CD4-positive, alpha-beta memory T cell (primary cell): ENCODE results near the gene AKR7A3. TPM values are rescaled to one million over a fixed set of nuclear protein-coding genes. Genes with fewer than 3 reads are reported as not detected.

Experiments used
- CTCF ChIA-PET: fragments of 350-600 bp; sonication (Branson Sonifier 250); formaldehyde crosslinking; loops from one replicate; lab custom pipeline; 2021; ENCODE audit warnings: inconsistent platforms; ENCODE audit not compliant: partially characterized antibody; lab: Charles Lee
- POLR2A ChIA-PET: fragments of 350-600 bp; sonication (Branson Sonifier 250); formaldehyde crosslinking; loops from one replicate; lab custom pipeline; 2021; ENCODE audit not compliant: partially characterized antibody; lab: Charles Lee
- DNase-seq, 5 donors: peaks; one replicate each; pipeline versions ENCODE4 v3.0.0 to v3.0.0-alpha.2; 2020 to 2022; ENCODE audit warnings: mixed read lengths in 1 of 5
- H3K27ac ChIP-seq: one replicate; pipeline ENCODE4 v1.7.0; 2013; ENCODE audit warnings: low read depth, low read length
- H3K27me3 ChIP-seq: 2 replicates; pipeline ENCODE4 v1.7.0; 2013; ENCODE audit warnings: mild to moderate bottlenecking, low read length, moderate library complexity; ENCODE audit not compliant: insufficient read depth
- H3K36me3 ChIP-seq: 2 replicates; pipeline ENCODE4 v1.7.0; 2013; ENCODE audit warnings: mild to moderate bottlenecking, low read length, moderate library complexity; ENCODE audit not compliant: insufficient read depth
- H3K4me1 ChIP-seq: 2 replicates; pipeline ENCODE4 v1.7.0; 2013; ENCODE audit warnings: mild to moderate bottlenecking, low read length, moderate library complexity; ENCODE audit not compliant: insufficient read depth
- H3K4me3 ChIP-seq, 2 donors: one replicate each; pipeline ENCODE4 v1.7.0; 2013; ENCODE audit warnings: low read length in 2 of 2, mild to moderate bottlenecking in 1 of 2
- H3K9me3 ChIP-seq, 2 donors: one replicate each; pipeline ENCODE4 v1.7.0; 2013; ENCODE audit warnings: low read length in 2 of 2, control low read depth in 1 of 2; ENCODE audit not compliant: control insufficient read depth in 1 of 2
- H3K27ac Mint-ChIP-seq, 7 donors: one replicate each; pipeline ENCODE4 v1.8.0; 2020 to 2021; ENCODE audit warnings: mixed read lengths in 7 of 7, mild to moderate bottlenecking in 6 of 7, inconsistent platforms in 3 of 7, moderate library complexity in 3 of 7
- H3K27me3 Mint-ChIP-seq, 2 donors: one replicate each; pipeline ENCODE4 v1.8.0; 2020 to 2021; ENCODE audit warnings: mixed read lengths in 2 of 2
- H3K36me3 Mint-ChIP-seq, 2 donors: one replicate each; pipeline ENCODE4 v1.8.0; 2020 to 2021; ENCODE audit warnings: mixed read lengths in 2 of 2, inconsistent platforms in 1 of 2, mild to moderate bottlenecking in 1 of 2
- H3K4me1 Mint-ChIP-seq, 4 donors: one replicate each; pipeline ENCODE4 v1.8.0; 2020 to 2021; ENCODE audit warnings: mixed read lengths in 4 of 4, mild to moderate bottlenecking in 1 of 4
- H3K4me3 Mint-ChIP-seq, 8 donors: one replicate each; pipeline ENCODE4 v1.8.0; 2020 to 2021; ENCODE audit warnings: mixed read lengths in 8 of 8, mild to moderate bottlenecking in 7 of 8, moderate library complexity in 6 of 8, inconsistent platforms in 3 of 8
- H3K9me3 Mint-ChIP-seq, 8 donors: one replicate each; pipeline ENCODE4 v1.8.0; 2020 to 2021; ENCODE audit warnings: mixed read lengths in 8 of 8, mild to moderate bottlenecking in 5 of 8, inconsistent platforms in 3 of 8, moderate library complexity in 1 of 8
- intact Hi-C: fragments of 100-400 bp; cut with micrococcal nuclease; formaldehyde crosslinking; loops from one replicate; pipeline ENCODE4 v1.15.1; 2023
- polyA plus RNA-seq, 2 donors: library from polyadenylated mRNA; unstranded; fragments of 300-500 nt; fragmentation: Illumina TruSeq; gene quantifications; one replicate each; pipeline ENCODE4 v1.2.3, GENCODE V29; 2021
- total RNA-seq, 2 experiments: library from RNA; stranded (reverse); gene quantifications; one replicate each; pipeline ENCODE4 v1.2.3, GENCODE V29; 2021

The AKR7A3 gene
- total and polyA plus RNA-seq, 4 experiments from 2014 or later: 0.86 to 1.1 TPM; not detected in 2

DNA sequence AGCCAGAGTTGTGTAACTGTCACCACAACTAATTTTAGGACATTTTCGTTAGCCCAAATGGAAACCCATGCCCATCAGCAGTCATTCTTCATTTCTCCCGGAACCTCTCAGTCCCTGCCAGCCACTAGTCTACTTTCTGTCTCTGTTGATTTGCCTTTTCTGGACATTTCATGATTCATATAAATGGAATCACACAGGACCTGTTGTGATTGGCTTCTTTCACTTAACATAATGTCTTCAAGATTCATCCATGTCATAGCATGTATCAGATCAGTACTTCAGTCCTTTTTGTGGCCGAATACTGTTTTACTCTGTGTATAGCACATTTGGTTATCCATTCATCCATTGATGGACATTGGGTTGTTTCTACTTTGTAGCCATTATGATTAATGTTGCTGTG lies 30.6 kb upstream of the AKR7A3 start:
- H3K36me3 ChIP-seq: no peaks in the 10 kb centered on the region
- Mint-ChIP-seq H3K4me3 (no peak overlapping the region), H3K27me3 (no peaks in the 10 kb centered on the region), H3K27ac (peak overlapping the region in 1 of 7 donors; percentile 30), H3K9me3 (peaks cover 0 to 5% (median 0%) of the 10 kb centered on the region in 8 donors), H3K36me3 (peaks cover 7 to 19% of the 10 kb centered on the region in 2 donors), H3K4me1 (peaks cover 2 to 10% (median 7%) of the 10 kb centered on the region in 4 donors)
- no peak for DNase-seq
- ChIA-PET POLR2A (no interaction called here), CTCF (no interaction called here)
- H3K27ac ChIP-seq: no peak overlapping the region
- no peak overlapping the region for H3K4me3 ChIP-seq
- no peaks in the 10 kb centered on the region for H3K9me3 ChIP-seq
- intact Hi-C loops: no loop called here
- peaks cover 7% of the 10 kb centered on the region for H3K4me1 ChIP-seq
- H3K27me3 ChIP-seq: no peaks in the 10 kb centered on the region

DNA sequence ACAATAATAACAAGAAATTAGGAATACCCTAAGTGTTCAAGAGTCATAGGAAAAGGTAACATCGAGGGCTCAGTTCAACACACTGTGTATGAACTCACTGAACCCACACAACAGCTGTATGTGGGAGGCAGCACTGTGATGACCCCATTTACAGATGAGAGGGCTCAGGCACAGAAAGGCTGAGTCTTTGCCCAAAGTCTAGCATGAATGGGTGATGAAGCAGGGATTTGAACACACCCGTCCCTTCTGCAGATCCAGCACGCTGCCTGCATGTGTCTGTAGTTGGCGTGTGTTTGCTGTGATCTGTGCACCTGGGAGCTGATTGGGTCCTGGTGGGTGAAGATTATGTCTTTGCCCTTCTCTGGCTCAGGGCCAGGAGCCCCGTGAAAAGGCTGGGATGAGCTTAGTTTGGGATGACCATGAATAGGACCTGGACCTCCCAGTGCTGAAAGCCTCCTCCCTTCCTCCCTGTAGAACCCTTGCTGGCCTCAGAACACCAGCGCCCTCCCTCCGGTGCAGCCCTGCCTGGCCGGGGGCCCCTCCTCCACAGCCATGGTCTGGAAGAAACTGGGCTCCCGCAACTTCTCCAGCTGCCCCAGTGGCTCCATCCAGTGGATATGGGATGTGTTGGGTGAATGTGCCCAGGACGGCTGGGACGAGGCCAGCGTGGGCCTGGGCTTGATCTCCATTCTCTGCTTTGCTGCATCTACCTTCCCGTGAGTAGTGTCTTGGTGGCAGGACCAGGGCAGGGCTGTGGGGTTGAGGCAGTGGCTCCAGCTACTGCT lies 28.7 kb upstream of the AKR7A3 start:
- intact Hi-C loops: no loop called here
- Histone ChIP-seq H3K4me1 (peaks cover 23% of the 10 kb centered on the region), H3K36me3 (no peaks in the 10 kb centered on the region), H3K27ac (no peak overlapping the region), H3K4me3 (no peak overlapping the region), H3K9me3 (no peaks in the 10 kb centered on the region), H3K27me3 (no peaks in the 10 kb centered on the region)
- ChIA-PET POLR2A (no interaction called here), CTCF (interaction anchor here (0.9 kb wide), 1 partner anchor 334 kb away, joined by 3 read pairs; no protein-coding TSS in a partner anchor)
- peaks cover 12 to 26% (median 21%) of the 10 kb centered on the region in 4 donors for H3K4me1 Mint-ChIP-seq
- DNase-seq: no peak
- peaks cover 0 to 11% (median 0%) of the 10 kb centered on the region in 8 donors for H3K9me3 Mint-ChIP-seq
- peak overlapping the region in 1 of 7 donors; percentile 59 for H3K27ac Mint-ChIP-seq
- H3K27me3 Mint-ChIP-seq: no peaks in the 10 kb centered on the region
- H3K36me3 Mint-ChIP-seq: peaks cover 5 to 16% of the 10 kb centered on the region in 2 donors
- no peak overlapping the region for H3K4me3 Mint-ChIP-seq

DNA sequence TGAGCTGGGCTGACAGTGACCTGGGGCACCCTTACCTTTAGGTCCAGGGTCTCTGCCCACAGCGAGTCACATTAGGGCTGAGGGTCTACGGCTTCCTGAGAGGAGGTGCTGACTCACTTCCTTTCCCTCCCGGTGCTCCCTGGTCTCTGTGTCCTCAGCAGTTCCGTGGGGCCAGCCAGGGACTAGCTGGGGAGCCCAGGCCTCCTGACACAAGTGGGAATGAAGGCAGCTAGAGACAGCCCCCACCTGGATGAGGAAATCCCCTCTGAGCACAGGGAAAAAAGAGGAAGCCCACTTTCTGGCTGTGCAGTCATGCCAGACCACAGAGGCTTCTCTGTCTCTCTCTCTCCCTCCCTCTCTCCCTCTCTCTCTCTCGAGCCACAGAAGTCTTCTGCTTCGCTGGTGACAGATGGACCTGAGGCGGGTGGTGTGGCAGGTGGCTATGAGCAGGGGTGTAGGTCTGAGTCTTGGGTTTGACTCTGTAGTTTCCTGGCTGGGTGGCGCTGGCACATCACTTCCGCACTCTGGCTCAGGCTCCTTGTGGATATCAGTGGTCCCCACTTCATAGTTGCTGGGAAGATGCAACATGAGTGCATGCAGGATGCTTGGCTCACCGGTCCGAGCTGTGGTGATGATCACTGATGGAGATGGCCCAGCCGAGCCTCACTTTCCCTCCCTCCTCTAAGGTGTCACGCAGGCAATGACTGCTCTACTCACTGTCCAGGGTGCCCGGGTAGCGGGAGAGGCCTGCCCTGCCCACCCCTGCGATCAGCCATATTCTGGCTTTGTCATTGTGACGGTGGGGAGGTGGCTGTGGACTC lies 27.0 kb upstream of the AKR7A3 start:
- Mint-ChIP-seq H3K4me3 (peak overlapping the region in 1 of 8 donors; percentile 39), H3K4me1 (peaks cover 20 to 36% (median 28%) of the 10 kb centered on the region in 4 donors), H3K9me3 (peaks cover 0 to 11% (median 0%) of the 10 kb centered on the region in 8 donors), H3K27me3 (no peaks in the 10 kb centered on the region), H3K36me3 (peaks cover 9 to 12% of the 10 kb centered on the region in 2 donors), H3K27ac (peak overlapping the region in 2 of 7 donors; percentile 71 to 80)
- DNase-seq: no peak
- Histone ChIP-seq H3K36me3 (no peaks in the 10 kb centered on the region), H3K27me3 (no peaks in the 10 kb centered on the region), H3K9me3 (no peaks in the 10 kb centered on the region), H3K27ac (no peak overlapping the region), H3K4me3 (no peak overlapping the region), H3K4me1 (peaks cover 32% of the 10 kb centered on the region)
- POLR2A ChIA-PET: no interaction called here
- intact Hi-C loops: no loop called here
- CTCF ChIA-PET: no interaction called here

- ChIA-PET POLR2A (interaction anchor here (0.5 kb wide), 1 partner anchor 63 kb away, joined by 3 read pairs; no protein-coding TSS in a partner anchor), CTCF (interaction anchor here (1.0 kb wide), 1 partner anchor 9 kb away, joined by 3 read pairs; no protein-coding TSS in a partner anchor)
- Mint-ChIP-seq H3K9me3 (peaks cover 0 to 11% (median 0%) of the 10 kb centered on the region in 8 donors), H3K4me1 (peaks cover 22 to 43% (median 34%) of the 10 kb centered on the region in 4 donors), H3K27me3 (no peaks in the 10 kb centered on the region), H3K36me3 (peaks cover 11 to 12% of the 10 kb centered on the region in 2 donors), H3K4me3 (peak overlapping the region in 1 of 8 donors; percentile 25), H3K27ac (peak overlapping the region in 3 of 7 donors; percentile 9 to 71 (median 16))
- DNase-seq: no peak
- no peaks in the 10 kb centered on the region for H3K9me3 ChIP-seq
- H3K4me3 ChIP-seq: no peak overlapping the region
- peaks cover 34% of the 10 kb centered on the region for H3K4me1 ChIP-seq
- intact Hi-C loops: loop anchor here (5.0 kb wide), 1 partner anchor 173 kb away; the partner anchor contains the start of gene CAPZB
- H3K27ac ChIP-seq: no peak overlapping the region
- H3K36me3 ChIP-seq: no peaks in the 10 kb centered on the region
- no peaks in the 10 kb centered on the region for H3K27me3 ChIP-seq
Measured at GRCh38 chr1:19313961-19314882, 25.7 kb upstream of the AKR7A3 start.

- H3K9me3 Mint-ChIP-seq: peaks cover 0 to 11% (median 0%) of the 10 kb centered on the region in 8 donors
- peak overlapping the region; percentile 9 to 91 (median 72) for H3K27ac Mint-ChIP-seq
- ChIA-PET CTCF (interaction anchor here (1.0 kb wide), 1 partner anchor 8 kb away, joined by 3 read pairs; no protein-coding TSS in a partner anchor), POLR2A (no interaction called here)
- no peaks in the 10 kb centered on the region for H3K9me3 ChIP-seq
- H3K4me3 ChIP-seq: no peak overlapping the region
- peaks cover 34% of the 10 kb centered on the region for H3K4me1 ChIP-seq
- no peak overlapping the region for H3K27ac ChIP-seq
- peaks cover 10 to 12% of the 10 kb centered on the region in 2 donors for H3K36me3 Mint-ChIP-seq
- H3K36me3 ChIP-seq: no peaks in the 10 kb centered on the region
- H3K27me3 Mint-ChIP-seq: no peaks in the 10 kb centered on the region
- DNase-seq: no peak
- no peaks in the 10 kb centered on the region for H3K27me3 ChIP-seq
- H3K4me1 Mint-ChIP-seq: peaks cover 28 to 49% (median 38%) of the 10 kb centered on the region in 4 donors
- H3K4me3 Mint-ChIP-seq: peak overlapping the region in 7 of 8 donors; percentile 74 to 88 (median 83)
- intact Hi-C loops: loop anchor here (5.0 kb wide), 1 partner anchor 174 kb away; the partner anchor contains the start of gene CAPZB
Measured at GRCh38 chr1:19313636-19313959, 25.0 kb upstream of the AKR7A3 start.
